Measurements from ENCODE around the gene DCC.

GRCh38 chr18:52874774-52875173 is 534.8 kb downstream of the DCC start:
- TF ChIP-seq EP300 (IDR thresholded peaks at IDR 0.05) (no peak), POLR2A (IDR thresholded peaks at IDR 0.05) (no peak)
- TF ChIP-seq, protein P1, sequence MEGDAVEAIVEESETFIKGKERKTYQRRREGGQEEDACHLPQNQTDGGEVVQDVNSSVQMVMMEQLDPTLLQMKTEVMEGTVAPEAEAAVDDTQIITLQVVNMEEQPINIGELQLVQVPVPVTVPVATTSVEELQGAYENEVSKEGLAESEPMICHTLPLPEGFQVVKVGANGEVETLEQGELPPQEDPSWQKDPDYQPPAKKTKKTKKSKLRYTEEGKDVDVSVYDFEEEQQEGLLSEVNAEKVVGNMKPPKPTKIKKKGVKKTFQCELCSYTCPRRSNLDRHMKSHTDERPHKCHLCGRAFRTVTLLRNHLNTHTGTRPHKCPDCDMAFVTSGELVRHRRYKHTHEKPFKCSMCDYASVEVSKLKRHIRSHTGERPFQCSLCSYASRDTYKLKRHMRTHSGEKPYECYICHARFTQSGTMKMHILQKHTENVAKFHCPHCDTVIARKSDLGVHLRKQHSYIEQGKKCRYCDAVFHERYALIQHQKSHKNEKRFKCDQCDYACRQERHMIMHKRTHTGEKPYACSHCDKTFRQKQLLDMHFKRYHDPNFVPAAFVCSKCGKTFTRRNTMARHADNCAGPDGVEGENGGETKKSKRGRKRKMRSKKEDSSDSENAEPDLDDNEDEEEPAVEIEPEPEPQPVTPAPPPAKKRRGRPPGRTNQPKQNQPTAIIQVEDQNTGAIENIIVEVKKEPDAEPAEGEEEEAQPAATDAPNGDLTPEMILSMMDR (IDR thresholded peaks at IDR 0.05): no peak

Data from upper lobe of left lung (tissue), 4 donors.